ENCODE data around the gene EI24. TPM values are rescaled to one million over a fixed set of nuclear protein-coding genes. Genes with fewer than 3 reads are reported as not detected.

Gene EI24
- polyA plus RNA-seq, 3 donors from 2014 or later = 40.9 to 78.6 (median 57.9) TPM

DNA sequence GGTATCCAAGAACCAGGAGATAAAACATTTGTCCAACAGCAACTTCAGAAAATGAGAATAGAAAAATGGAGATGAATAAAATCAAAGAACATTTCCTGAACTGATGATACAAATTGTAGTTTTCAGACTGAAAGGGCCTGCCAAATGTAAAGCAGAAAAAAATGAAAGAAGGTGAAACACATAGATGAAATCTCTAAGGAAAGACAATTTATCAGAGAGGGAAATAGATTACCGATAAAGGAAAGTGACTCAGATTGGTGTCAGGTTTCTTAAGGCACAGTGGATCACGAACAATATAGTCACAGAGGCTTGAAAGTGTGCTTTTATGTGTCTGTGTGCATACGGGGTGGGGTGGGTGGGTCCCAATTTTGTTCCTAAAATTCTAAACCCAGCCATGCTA, 19.2 kb downstream of the EI24 start:
- peaks cover 6 to 9% (median 8%) of the 10 kb centered on the region in 3 donors for H3K27me3 Mint-ChIP-seq (ENCODE audit: low read depth in 3 of 3)
- peaks cover 23 to 24% of the 10 kb centered on the region in 2 donors for H3K4me1 Mint-ChIP-seq
- no peak overlapping the region for H3K4me3 Mint-ChIP-seq
- peak overlapping the region in 2 of 6 donors; percentile 28 to 39 for H3K27ac Mint-ChIP-seq
- no peaks in the 10 kb centered on the region for H3K9me3 Mint-ChIP-seq
- peaks cover 9 to 16% (median 12%) of the 10 kb centered on the region in 3 donors for H3K36me3 Mint-ChIP-seq
- no peak for DNase-seq

DNA sequence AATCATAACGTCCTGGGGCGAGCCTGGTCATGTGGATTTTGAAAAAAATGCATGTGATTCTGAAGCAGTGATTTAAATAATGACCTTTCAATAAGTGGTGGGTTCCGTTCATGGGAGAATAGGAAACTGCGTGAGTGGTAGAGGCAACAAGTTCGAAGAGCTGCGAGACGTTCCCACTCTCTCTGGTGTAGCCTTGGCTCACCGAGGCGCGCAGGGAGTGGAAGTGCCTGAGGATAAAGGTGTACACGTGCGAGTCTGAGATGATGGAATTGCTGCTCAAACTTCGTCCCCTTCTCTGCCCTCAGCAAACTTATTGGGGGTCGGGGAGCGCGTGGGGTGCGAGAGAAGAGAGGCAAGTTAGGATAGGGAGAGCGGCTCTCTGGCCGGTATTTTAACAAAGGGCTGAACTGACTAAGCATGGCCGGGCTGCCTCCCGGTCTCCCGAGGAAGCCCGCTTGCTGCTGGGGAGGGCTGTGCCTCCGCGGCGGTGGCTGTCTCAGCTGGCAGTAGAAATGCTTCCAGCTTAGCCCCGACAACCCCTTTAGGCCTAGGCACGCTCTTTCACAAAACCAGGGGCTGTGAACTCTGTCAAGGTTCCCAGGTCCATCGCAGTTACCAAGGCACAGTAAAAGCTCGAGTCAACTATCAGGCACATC, 22.5 kb downstream of the EI24 start:
- peaks cover 6 to 9% (median 8%) of the 10 kb centered on the region in 3 donors for H3K27me3 Mint-ChIP-seq (ENCODE audit: low read depth in 3 of 3)
- peaks cover 36 to 54% of the 10 kb centered on the region in 2 donors for H3K4me1 Mint-ChIP-seq

DNA sequence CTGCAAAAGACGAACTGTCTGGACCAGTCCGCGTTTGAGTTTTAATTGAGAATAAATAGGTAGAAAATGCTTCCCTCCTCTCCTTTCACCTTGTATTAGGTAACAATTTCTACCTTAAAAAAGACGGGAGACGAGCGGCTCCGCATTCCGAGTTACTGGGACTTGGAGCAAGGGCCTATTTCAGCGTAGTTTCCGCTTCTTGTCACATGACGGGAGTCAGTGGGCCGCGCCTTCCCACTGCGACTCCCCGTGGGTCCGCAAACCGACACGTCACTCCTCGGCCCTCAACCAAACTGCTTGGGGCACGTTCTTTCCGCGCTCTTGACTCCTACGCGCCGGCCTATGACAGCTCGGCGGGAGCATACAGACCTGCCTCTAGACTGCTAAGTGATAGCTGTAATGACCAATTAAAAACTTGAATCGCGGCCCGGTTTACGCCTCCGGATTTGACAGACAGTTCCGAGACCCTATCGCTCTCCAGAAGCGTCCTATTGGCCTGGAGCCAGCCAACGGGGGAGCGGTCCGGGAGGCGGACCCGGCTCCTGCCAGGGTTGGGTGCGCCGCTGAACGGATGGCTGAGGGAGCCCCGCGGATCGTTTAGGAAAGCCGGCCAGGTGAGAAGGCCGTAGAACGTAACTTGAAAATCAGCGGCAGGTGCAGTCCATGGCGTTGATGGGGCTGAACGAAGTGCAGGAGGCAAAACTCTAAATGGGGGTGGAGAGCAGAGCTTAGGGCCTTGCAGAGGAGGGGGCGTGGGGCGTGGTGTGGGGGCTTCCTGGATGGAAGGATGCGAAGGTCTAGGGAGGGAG, 23.2 kb downstream of the EI24 start, which contains the start of gene STT3A:
Gene STT3A, plus strand, starts transcription at position 548 of the 809 bp plus-strand sequence. CDS start 3,064 bp downstream, outside the sequence.
- peak; percentile 98 to 99 (median 99) for DNase-seq
- Mint-ChIP-seq H3K27me3 (ENCODE audit: low read depth in 3 of 3) (peaks cover 4 to 9% (median 8%) of the 10 kb centered on the region in 3 donors), H3K9me3 (no peaks in the 10 kb centered on the region), H3K4me3 (peak within 1 kb of the TSS; percentile 91 to 95 (median 93)), H3K4me1 (peaks cover 36 to 61% of the 10 kb centered on the region in 2 donors), H3K36me3 (peaks cover 0 to 7% (median 4%) of the 10 kb centered on the region in 3 donors), H3K27ac (peak within 1 kb of the TSS; percentile 95 to 100 (median 98))

More for the DNA sequence above, 22.5 kb downstream of the EI24 start:
- Mint-ChIP-seq H3K4me3 (peak overlapping the region; percentile 91 to 95 (median 93)), H3K9me3 (no peaks in the 10 kb centered on the region), H3K36me3 (peaks cover 0 to 4% (median 4%) of the 10 kb centered on the region in 3 donors), H3K27ac (peak overlapping the region; percentile 95 to 100 (median 98))
- no peak for DNase-seq

DNA sequence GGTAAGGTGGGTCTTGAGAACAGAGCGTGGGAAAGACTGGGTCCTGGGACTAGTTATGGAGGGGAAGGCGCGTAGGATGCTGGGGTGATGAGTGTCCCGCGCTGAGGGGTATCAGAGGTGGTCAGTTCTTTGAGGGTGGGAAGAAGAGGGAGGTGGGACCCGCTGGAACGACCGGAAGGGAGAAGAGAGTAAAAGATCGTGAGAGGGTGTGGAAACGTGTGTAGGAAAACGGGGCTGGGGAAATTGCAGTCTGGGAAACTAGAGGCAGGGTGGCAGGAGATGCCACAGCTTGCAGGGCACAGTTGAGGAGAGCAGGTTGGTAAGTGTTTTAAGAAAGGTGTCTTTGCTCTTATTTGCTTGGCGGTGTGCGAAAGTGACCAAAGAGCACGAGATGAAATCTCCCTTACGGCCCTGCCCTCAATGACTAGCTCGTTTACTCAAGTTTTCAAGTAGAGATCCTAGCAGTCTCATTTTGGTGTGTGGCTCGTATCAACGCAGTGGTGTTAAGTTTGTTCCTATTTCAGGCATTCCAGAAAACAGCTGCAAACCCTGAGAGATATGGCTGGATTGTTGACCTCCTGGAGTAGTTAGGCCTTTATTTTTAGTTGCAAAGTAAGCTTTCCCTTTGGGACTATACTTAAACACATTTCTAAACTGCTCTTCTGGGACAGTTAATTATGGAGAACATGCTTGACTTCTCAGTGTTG, 24.0 kb downstream of the EI24 start:
- H3K27ac Mint-ChIP-seq = peak overlapping the region; percentile 95 to 100 (median 98)
- no peak for DNase-seq
- peaks cover 36 to 63% of the 10 kb centered on the region in 2 donors for H3K4me1 Mint-ChIP-seq
- peak overlapping the region; percentile 91 to 95 (median 93) for H3K4me3 Mint-ChIP-seq
- peaks cover 4 to 9% (median 8%) of the 10 kb centered on the region in 3 donors for H3K27me3 Mint-ChIP-seq (ENCODE audit: low read depth in 3 of 3)
- H3K9me3 Mint-ChIP-seq = no peaks in the 10 kb centered on the region
- peaks cover 0 to 7% (median 4%) of the 10 kb centered on the region in 3 donors for H3K36me3 Mint-ChIP-seq

DNA sequence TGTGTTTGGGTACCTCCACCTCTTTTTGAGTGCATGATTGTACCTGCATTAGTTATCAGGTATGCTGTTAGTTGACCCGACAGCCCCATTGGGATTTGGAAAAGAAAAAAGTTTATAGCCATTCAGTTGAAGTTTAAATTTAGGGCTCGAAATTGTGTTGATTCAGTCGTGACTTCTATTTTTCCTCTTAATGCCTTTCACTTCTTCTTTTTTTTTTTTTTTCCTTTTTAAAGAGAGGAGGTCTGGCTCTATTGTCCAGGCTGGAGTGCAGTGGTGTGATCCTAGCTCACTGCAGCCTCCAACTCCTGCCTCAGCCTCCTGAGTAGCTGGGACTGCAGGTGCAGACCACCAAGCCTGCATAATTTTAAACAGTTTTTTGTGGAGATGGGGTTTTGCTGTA, 25.7 kb downstream of the EI24 start:
- no peak for DNase-seq
- Mint-ChIP-seq H3K4me3 (peak overlapping the region in 2 of 5 donors; percentile 59 to 71), H3K4me1 (peaks cover 36 to 63% of the 10 kb centered on the region in 2 donors), H3K27me3 (ENCODE audit: low read depth in 3 of 3) (peaks cover 4 to 9% (median 8%) of the 10 kb centered on the region in 3 donors), H3K27ac (peak overlapping the region in 2 of 6 donors; percentile 24 to 72), H3K9me3 (no peaks in the 10 kb centered on the region), H3K36me3 (peaks cover 0 to 12% (median 4%) of the 10 kb centered on the region in 3 donors)

DNA sequence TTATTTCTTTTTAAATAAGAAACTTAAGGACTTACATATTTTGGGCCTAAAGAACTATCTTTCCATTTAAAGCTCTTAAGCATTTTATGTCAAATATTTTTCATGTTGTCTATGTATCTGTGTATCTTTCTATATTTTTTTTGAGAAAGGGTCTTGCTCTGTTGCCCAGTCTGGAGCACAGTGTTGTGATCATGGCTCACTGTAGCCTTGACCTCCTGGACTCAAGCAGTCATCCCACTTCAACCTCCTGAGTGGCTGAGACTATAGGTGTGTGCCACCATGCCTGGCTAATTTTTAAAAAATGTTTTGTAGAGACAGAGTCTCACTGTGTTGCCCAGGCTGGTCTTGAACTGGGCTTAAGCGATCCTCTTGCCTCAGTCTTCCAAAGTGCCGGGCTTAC, 31.4 kb downstream of the EI24 start:
- H3K4me1 Mint-ChIP-seq = peaks cover 2 to 29% of the 10 kb centered on the region in 2 donors
- H3K27ac Mint-ChIP-seq = no peak overlapping the region
- DNase-seq = no peak
- no peaks in the 10 kb centered on the region for H3K9me3 Mint-ChIP-seq
- no peaks in the 10 kb centered on the region for H3K27me3 Mint-ChIP-seq (ENCODE audit: low read depth in 3 of 3)
- peaks cover 16 to 46% (median 19%) of the 10 kb centered on the region in 3 donors for H3K36me3 Mint-ChIP-seq
- H3K4me3 Mint-ChIP-seq = no peak overlapping the region

DNA sequence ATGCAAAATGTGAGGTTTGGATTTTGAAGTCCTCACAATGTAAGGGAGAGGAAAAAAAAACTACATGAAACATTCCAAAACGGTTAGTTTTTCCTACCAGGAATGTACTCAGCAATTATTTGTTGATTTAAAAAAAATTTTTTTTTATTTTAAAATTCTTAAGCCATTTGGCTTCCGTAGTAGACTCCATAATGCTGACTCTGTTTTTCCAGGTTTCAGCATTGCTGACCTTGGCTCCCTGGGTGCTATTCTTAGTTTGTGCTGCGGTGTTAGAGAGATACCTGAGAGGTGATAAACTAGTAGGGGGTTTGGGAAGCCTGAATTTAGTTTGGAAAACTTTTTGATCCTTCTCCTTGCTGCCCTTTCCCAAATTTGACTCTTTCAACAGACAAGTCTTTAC, 33.9 kb downstream of the EI24 start:
- H3K36me3 Mint-ChIP-seq = peaks cover 28 to 60% (median 30%) of the 10 kb centered on the region in 3 donors
- no peak overlapping the region for H3K27ac Mint-ChIP-seq
- no peak for DNase-seq
- peaks cover 0 to 11% of the 10 kb centered on the region in 2 donors for H3K4me1 Mint-ChIP-seq
- H3K27me3 Mint-ChIP-seq (ENCODE audit: low read depth in 3 of 3) = no peaks in the 10 kb centered on the region
- no peak overlapping the region for H3K4me3 Mint-ChIP-seq
- H3K9me3 Mint-ChIP-seq = no peaks in the 10 kb centered on the region

DNA sequence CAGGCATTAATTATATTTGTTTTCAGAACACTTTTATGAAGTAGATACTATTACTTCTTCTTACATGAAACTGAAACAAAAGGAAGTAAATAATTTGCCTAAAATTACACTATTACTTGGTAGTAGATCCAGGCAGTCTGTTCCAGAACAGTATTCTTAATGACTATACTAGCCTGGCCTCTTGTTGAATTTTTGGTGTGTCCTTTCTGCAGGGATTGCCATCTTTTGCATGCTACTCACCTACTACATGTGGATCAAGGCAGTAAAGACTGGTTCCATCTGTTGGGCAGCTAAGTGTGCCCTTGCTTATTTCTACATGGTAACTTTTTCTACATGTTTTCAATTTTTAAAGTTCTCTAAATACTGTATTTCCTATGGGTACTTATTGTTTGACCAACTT, 36.1 kb downstream of the EI24 start:
- H3K4me1 Mint-ChIP-seq = peaks cover 0 to 11% of the 10 kb centered on the region in 2 donors
- no peak for DNase-seq
- no peaks in the 10 kb centered on the region for H3K27me3 Mint-ChIP-seq (ENCODE audit: low read depth in 3 of 3)
- H3K27ac Mint-ChIP-seq = no peak overlapping the region
- no peak overlapping the region for H3K4me3 Mint-ChIP-seq
- H3K36me3 Mint-ChIP-seq = peaks cover 40 to 70% (median 44%) of the 10 kb centered on the region in 3 donors
- no peaks in the 10 kb centered on the region for H3K9me3 Mint-ChIP-seq

DNA sequence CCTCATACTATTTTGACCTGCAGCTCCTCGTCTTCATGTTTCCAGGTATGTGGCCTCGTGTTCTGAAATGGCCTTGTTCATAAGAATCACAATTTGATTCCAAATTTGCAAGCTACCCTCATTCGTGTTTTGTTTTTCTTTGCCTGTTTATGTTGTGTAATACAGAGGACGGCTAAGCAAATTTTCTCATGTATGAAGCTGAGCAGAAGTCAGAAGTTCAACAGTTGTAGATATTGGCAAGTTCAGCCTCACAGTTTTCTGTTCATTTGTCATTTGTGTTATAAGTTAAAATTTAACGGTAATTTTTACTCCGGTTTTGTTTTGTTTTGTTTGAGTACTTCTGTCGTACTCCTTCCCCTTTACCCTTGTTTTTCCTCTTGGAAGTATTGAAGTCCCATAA, 40.3 kb downstream of the EI24 start:
- H3K27ac Mint-ChIP-seq = peak overlapping the region in 1 of 6 donors; percentile 69
- H3K4me1 Mint-ChIP-seq = no peaks in the 10 kb centered on the region
- H3K4me3 Mint-ChIP-seq = no peak overlapping the region
- no peak for DNase-seq
- H3K27me3 Mint-ChIP-seq (ENCODE audit: low read depth in 3 of 3) = no peaks in the 10 kb centered on the region
- no peaks in the 10 kb centered on the region for H3K9me3 Mint-ChIP-seq
- H3K36me3 Mint-ChIP-seq = peaks cover 49 to 74% (median 55%) of the 10 kb centered on the region in 3 donors

DNA sequence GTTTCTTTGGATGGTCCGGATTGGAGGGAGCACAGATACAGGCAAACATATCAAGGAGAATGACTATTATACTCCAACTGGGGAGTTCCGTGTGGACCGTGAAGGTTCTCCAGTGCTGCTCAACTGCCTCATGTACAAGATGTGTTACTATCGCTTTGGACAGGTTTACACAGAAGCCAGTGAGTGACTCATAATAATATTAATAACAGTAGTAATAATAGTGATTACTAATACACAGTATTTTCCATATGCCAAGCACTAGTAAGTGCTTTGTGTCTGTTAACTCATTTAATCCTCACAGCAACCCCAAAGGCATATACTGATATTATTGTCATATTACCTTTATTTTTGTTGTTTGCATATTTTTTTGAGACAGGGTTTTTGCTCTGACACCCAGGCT, 49.1 kb downstream of the EI24 start:
- H3K4me1 Mint-ChIP-seq = no peaks in the 10 kb centered on the region
- peaks cover 0 to 3% (median 0%) of the 10 kb centered on the region in 3 donors for H3K27me3 Mint-ChIP-seq (ENCODE audit: low read depth in 3 of 3)
- no peak for DNase-seq
- no peak overlapping the region for H3K4me3 Mint-ChIP-seq
- H3K36me3 Mint-ChIP-seq = peaks cover 16 to 61% (median 27%) of the 10 kb centered on the region in 3 donors
- no peak overlapping the region for H3K27ac Mint-ChIP-seq
- H3K9me3 Mint-ChIP-seq = no peaks in the 10 kb centered on the region

DNA sequence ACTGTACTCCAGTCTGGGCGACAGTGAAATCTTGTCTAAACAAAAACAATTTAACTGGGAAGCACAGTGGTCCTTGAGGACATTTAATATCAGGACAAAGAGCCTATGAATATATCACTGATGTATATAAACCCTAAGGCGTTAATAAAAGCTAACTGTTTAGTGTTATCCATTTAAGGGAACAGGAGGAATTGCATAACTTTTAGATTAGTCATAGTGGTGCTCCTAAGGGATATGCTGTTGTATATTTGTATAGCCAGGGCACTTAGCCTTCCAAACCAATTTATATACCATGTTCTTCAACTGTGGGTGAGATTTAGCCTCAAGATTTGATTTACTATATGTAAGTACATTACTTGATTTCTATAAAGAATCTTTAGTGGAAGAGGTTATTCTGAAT, 52.7 kb downstream of the EI24 start:
- peaks cover 5 to 35% (median 8%) of the 10 kb centered on the region in 3 donors for H3K36me3 Mint-ChIP-seq
- no peak overlapping the region for H3K4me3 Mint-ChIP-seq
- no peak for DNase-seq
- H3K27me3 Mint-ChIP-seq (ENCODE audit: low read depth in 3 of 3) = peaks cover 5 to 11% (median 10%) of the 10 kb centered on the region in 3 donors
- H3K4me1 Mint-ChIP-seq = peaks cover 20 to 24% of the 10 kb centered on the region in 2 donors
- no peaks in the 10 kb centered on the region for H3K9me3 Mint-ChIP-seq
- peak overlapping the region in 2 of 6 donors; percentile 2 to 43 for H3K27ac Mint-ChIP-seq

DNA sequence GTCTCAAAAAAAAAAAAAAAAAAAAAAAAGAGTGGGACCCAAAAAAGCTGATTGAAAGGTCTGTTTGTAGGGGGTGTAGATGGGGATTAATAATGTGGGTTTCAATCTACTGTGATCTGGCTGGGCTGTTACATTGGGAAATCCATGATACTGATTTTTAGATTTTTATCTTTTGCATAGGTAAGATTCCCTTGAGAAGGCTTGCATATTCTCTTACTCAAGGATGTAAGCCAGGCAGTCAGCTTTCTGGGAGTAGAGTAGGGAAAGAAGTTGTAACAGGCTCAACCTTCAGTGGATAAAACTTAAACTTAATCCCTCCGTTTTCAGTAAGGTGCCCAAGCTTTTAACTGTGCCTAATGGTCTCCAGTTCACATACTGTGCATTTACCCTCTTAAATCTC, 53.8 kb downstream of the EI24 start:
- Mint-ChIP-seq H3K9me3 (no peaks in the 10 kb centered on the region), H3K27ac (peak overlapping the region in 4 of 6 donors; percentile 3 to 51 (median 18)), H3K36me3 (peaks cover 5 to 32% (median 7%) of the 10 kb centered on the region in 3 donors), H3K27me3 (ENCODE audit: low read depth in 3 of 3) (peaks cover 5 to 11% (median 10%) of the 10 kb centered on the region in 3 donors), H3K4me3 (no peak overlapping the region), H3K4me1 (peaks cover 21 to 27% of the 10 kb centered on the region in 2 donors)
- no peak for DNase-seq

DNA sequence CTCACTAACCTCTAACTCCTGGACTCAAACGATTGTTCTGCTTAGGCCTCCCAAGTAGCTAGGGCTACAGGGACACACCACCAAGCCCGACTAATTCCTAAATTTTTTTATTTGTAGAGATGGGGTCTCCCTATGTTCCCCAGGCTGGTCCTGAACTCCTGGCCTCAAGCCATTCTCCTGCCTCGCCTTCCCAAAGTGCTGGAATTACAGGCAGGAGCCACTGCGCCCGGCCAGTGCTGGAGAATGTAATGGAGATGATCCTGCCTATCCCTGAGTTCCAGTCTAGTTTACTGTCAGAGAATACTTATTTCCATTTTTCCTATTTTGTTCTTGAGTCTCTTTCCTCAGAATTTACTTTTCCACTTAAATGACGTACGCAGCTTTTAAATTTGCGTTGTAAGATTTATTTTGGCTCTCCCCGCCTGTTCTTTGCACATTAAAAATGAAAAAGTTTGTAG, 55.5 kb downstream of the EI24 start, which contains the start of gene CHEK1:
Gene CHEK1, plus strand, starts transcription at position 408 of the 458 bp plus-strand sequence. CDS start 1,606 bp downstream, outside the sequence.
- DNase-seq = no peak

More for the DNA sequence above, 55.5 kb downstream of the EI24 start, which contains the start of gene CHEK1:
- H3K4me1 Mint-ChIP-seq = peaks cover 21 to 27% of the 10 kb centered on the region in 2 donors
- peak within 1 kb of the TSS; percentile 89 to 98 (median 96) for H3K27ac Mint-ChIP-seq
- peaks cover 5 to 11% (median 10%) of the 10 kb centered on the region in 3 donors for H3K27me3 Mint-ChIP-seq (ENCODE audit: low read depth in 3 of 3)
- no peaks in the 10 kb centered on the region for H3K9me3 Mint-ChIP-seq
- peak within 1 kb of the TSS; percentile 95 to 100 (median 97) for H3K4me3 Mint-ChIP-seq
- H3K36me3 Mint-ChIP-seq = peaks cover 1 to 17% (median 5%) of the 10 kb centered on the region in 3 donors

All from immature natural killer cell (primary cell).